Middle frontal gyrus (tissue), 1 donor: Measurements from ENCODE around the gene PDZRN4.

Experiments used
- DNase-seq: peaks from one replicate; pipeline ENCODE4 v3.0.0-alpha.2; 2015; ENCODE audit warnings: low spot score; ENCODE audit errors: extremely low spot score

PDZRN4 gene

DNA sequence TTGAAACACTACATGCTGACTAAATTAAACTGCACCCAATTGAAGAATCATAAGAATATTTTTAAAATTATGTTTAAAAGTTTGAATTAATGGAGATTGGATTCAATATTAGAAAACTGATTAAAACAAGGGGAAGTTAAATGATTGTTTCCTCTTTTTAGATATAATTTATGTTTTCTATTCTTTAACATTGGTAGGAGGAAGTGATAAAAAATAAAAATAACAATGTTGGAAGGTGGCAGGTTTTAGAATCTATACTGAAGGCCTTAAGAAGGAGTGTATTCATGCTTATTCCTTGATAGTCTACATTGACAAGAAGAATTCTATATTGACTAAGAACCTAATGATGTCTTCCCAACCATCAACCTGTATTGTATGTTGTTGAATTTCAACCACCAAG lies 168.1 kb downstream of the PDZRN4 start:
- DNase-seq, result no peak

DNA sequence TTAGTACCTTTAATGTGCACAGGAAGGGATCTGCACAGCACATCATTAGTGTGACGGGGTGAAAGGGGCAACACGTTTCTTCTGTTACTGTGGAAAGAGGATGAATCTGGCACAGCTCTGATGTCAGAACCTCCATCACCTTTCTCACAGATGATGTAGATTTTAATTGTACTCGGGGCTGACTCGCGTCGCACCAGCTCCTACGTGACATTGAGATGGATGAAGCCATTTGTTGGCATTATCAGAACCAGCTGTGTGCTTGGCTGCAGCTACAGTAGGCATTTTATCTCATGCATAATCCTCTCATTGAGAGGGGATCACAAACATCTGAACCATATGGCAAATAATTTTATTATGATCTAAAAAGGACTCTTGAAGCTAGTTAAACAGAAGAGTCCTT lies 173.6 kb downstream of the PDZRN4 start:
- no peak for DNase-seq

DNA sequence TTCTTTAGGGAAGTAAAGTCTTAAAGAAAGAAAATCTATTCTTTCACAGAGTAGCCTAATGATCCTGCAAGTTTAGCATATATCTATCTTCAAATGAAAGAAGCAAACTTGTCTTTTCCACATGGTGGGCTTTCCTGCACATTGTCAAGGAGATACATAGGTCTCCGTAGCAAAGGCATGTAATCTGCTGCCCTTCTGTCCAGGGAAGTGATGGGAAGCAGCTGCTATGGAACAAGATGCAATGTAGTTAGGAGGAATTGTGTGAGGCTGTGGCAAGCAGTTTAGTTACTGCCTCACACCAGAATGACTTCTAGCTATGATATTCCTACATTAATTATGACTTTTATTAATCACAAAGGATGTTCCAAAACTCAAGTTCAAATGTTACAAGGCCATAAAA lies 174.4 kb downstream of the PDZRN4 start:
- DNase-seq, result no peak

GRCh38 chr12:41362931-41363330 lies 174.8 kb downstream of the PDZRN4 start:
- no peak for DNase-seq

DNA sequence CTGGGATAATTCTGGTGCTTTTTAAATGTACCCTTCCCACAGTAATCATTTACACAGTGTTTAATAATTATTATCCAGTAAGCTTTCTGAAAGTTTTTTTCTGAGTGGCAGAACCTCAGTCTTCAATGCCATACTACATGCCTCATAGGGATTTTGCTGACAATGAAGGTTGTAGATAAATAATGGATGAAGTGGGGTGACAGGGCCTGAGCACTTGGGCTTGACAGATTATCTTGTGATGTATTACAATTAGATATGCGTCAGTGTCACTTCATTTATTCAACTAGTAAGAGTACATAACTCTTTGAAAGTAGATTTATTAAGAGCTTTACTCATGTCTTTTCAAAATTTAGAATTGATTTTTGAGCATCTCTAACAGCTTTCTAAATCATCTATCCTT lies 176.1 kb downstream of the PDZRN4 start:
- no peak for DNase-seq

GRCh38 chr12:41365653-41366171 lies 177.6 kb downstream of the PDZRN4 start:
- no peak for DNase-seq

DNA sequence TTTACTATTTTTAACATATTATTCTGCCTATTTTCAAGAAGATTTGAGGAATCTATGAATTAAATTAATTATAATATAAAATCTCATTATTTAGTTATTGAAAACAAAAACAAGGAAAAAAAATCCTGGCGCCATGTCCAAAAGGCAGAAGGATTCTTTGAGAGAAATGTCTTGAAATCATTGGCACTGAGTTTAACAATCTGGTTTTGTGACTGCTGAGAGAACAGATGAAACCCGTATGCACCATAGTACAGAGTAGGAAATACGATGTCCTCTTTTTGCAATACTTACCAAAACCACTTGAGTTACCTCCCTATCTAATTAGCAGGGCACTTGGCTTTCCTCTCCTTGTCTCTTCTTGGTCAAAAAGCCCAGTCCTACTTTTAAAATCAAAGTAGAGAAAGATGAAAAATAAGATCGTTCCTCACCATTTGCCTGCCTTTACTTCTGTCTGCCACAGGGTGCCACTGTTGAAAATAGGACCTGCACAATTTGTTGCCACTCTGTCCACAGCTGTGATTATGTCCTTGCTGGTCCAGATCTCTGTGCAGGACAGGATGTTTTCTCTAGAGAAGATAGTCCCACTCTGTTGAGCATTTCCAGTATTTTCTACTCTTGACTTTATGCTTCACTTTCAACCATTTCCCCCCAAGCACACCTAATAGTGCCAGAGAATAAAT lies 179.7 kb downstream of the PDZRN4 start:
- no peak for DNase-seq

GRCh38 chr12:41380878-41381277 lies 192.8 kb downstream of the PDZRN4 start:
- DNase-seq, result no peak

DNA sequence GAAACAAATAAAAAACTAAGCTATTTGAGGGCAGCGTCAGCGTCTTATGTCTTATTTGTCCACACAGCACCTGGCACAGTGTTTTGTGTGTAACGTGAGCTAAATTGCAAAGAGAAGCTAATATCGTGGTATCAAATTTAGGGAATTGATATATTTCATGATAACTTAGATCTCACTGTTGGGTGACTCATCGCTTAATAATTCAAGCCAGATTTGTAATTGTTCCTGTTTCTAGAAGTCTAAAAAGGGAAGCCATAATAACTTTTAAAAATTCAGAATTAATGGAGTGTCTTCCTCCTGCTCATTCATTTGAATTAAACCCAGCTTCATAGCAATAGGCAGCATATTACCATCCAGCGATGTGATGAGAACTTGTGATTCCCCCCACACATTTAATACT lies 214.7 kb downstream of the PDZRN4 start:
- no peak for DNase-seq

- DNase-seq, result no peak
Measured at GRCh38 chr12:41407232-41407799, 219.2 kb downstream of the PDZRN4 start.

DNA sequence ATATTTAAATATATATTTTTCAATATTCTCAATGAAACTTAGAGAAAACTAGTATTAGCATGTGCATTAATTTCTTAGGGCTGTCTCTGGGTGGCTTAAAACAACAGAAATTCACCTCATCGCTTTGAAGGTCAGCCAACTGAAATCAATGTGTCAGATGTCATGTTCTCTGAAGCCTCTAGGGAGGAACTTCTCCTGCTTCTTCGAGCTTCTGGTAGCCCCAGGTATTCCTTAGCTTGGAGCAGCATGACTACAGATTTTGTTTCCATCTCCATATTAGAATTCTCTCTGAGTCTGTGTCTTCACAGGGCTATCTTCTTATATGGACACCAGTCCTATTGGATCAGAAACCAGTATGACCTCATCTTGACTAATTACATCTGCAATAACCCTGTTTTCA lies 221.5 kb downstream of the PDZRN4 start:
- DNase-seq, result no peak

DNA sequence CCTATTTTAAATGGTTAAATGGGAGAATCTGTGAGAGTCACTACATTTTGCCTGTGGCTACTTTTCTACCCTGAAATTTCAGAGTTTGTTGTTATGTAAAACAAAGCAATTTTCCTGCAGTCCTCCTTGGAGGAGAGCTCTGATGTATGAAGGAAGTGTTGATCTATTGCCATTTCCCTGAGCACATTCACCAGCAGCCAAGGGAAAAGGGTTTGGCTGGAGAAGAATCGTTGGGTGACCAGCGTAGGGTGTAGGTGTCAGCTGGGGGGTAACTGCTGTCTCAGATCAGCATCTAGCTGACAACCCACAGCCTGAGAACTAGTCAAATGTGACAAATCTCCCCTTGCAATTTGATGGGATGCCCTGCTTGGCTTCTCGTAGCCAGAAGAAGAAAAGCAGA lies 230.5 kb downstream of the PDZRN4 start:
- no peak for DNase-seq

GRCh38 chr12:41419131-41419893 lies 231.2 kb downstream of the PDZRN4 start:
- DNase-seq, result no peak

DNA sequence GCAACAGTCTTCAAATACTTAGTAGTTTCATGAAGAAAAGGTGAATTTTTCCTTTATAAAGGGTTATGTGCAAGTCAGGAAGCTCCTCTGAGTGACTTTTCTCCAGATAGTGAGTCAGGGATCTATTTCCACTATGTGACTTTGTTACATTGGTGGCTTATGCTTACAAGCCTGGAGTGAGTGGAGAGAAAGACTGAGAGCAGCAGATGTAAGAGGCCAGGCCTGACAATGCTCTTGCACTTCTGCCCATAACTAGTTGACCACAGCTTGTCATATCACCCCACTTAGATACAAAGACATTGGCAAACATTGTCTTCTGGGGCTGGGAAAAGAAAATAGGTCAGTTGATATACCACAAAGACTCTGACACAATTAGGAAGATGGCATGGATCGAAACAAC lies 236.5 kb downstream of the PDZRN4 start:
- DNase-seq, result no peak

DNA sequence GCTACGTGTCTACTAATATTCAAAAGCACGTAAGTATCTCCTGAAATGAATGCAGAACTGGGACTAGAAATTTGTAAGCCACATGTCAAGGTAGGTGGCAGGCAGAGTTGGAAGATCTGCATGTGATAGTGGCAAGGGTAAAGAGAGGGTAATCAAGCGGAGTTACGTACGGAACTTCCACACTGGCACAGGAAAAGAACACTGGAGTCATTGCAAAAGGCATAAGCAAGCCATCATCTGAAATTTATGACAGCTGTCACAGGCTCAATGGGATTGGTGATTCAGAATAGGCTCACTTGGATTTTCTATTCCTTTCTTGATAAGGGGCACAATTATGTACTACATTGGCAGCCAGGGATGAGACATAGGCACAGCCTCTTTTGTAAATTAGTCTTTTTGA lies 245.3 kb downstream of the PDZRN4 start:
- DNase-seq, result no peak

DNA sequence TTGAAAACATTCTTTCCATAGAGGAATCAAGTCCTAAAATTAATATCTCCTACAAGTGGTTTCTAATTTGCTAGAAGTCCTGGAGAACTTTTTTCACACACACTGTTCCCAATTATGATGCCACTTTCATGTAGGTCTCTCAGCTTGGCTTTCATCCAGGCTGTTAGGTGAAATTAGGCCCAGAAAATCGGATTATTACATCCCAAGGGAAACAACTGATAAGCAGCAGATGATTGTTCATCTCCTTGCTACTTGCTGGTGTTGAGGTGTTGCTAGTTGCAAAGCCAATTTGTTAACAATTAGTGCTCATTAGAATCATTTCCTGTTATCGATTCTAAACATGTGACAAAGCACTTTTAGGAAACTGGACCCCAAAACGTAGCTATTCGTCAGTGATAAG lies 248.0 kb downstream of the PDZRN4 start:
- DNase-seq, result no peak

DNA sequence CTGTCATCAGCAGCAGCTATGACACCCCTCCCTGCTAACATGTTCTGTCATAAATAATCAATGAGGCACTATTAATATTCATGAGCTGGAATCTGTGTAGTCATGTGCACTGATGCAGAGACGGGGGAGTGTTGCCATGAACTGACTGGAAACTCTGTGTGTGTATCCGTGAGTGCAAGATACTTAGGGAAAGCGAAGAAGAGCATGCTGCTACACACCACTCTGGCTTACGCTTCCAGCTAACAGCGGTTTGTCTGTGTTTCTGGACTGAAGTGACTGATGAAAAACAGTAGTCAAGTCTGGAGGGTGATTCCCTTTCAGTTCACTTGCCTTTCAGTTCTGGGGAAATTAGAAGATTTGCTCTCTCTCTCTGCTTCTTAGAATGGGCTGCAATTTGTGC lies 249.4 kb downstream of the PDZRN4 start:
- no peak for DNase-seq

GRCh38 chr12:41438854-41439541 lies 250.9 kb downstream of the PDZRN4 start:
- DNase-seq, result no peak

GRCh38 chr12:41439801-41440200 lies 251.7 kb downstream of the PDZRN4 start:
- no peak for DNase-seq

GRCh38 chr12:41441180-41441579 lies 253.1 kb downstream of the PDZRN4 start:
- DNase-seq, result no peak

DNA sequence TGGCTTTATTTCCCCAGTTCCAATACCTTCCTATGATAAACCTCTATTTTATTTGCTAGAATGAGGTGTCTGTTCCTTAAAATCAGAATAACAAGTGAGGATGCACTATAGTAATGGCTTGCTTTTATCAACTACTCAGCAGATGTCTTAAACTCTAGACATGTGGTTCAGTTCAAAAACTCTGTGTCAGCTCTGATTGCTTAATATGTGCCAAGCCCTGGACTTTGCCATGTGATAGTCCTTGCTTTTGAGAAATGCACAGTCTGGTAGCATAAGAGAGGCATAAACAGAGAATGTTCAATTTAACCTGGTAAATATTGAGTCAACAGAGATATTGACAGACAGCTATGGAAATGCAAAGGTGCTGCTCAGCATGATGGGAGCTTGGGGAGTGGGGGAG lies 254.8 kb downstream of the PDZRN4 start:
- DNase-seq, result no peak

GRCh38 chr12:41443690-41444089 lies 255.6 kb downstream of the PDZRN4 start:
- DNase-seq, result no peak
